ENCODE measurements around the gene RPN2. TPM values are rescaled to one million over a fixed set of nuclear protein-coding genes. Genes with fewer than 3 reads are reported as not detected.

RPN2 gene
- total and polyA plus RNA-seq, 2 of the 13 experiments (the other 11 are each of a cell fraction or from before 2014, with no cell fraction given), result 587 to 1,818 TPM

- TF ChIP-seq ZNF407 (CRISPR knock-in tag; IDR thresholded peaks at IDR 0.05; ENCODE audit: not compliant biosample characterization) (peak; percentile 97), GMEB1 (CRISPR knock-in tag; IDR thresholded peaks at IDR 0.05; ENCODE audit: borderline replicate concordance) (peak; percentile 59; the same call in 1 of the 2 replicates), TEAD2 (CRISPR knock-in tag; IDR thresholded peaks at IDR 0.05) (no peak; the same call in 1 of the 2 replicates), ZNF251 (CRISPR knock-in tag; IDR thresholded peaks at IDR 0.05) (no peak), TFDP1 (CRISPR knock-in tag; IDR thresholded peaks at IDR 0.05; ENCODE audit: borderline replicate concordance) (peak; percentile 74; the same call in 1 of the 2 replicates), MED13 (CRISPR knock-in tag; IDR thresholded peaks at IDR 0.05) (peak; percentile 88), DR1 (CRISPR knock-in tag; IDR thresholded peaks at IDR 0.05) (peak; percentile 80), AHR (CRISPR knock-in tag; IDR thresholded peaks at IDR 0.05) (peak; percentile 69; the same call in 1 of the 2 replicates), TAF15 (IDR thresholded peaks at IDR 0.05; ENCODE audit: low read depth, low read length, poor library complexity, severe bottlenecking) (peak; percentile 99), SMAD9 (CRISPR knock-in tag; IDR thresholded peaks at IDR 0.05) (no peak; the same call in 1 of the 2 replicates), KAT8 (CRISPR knock-in tag; IDR thresholded peaks at IDR 0.05) (peak; percentile 92), CBX5 (CRISPR knock-in tag; IDR thresholded peaks at IDR 0.05; ENCODE audit: borderline replicate concordance) (0 out of 2 replicates have a peak, but pooled peaks have one; percentile 29), MNT (IDR thresholded peaks at IDR 0.05) (no peak; the same call in 1 of the 2 replicates)
Observed at GRCh38 chr20:37178839-37179682, at the start of gene RPN2, which contains the start of gene MROH8 (continued).

All from HepG2 (cell line).